IMR-90 (cell line): ENCODE measurements around the gene STAT1. TPM values are rescaled to one million over a fixed set of nuclear protein-coding genes. Genes with fewer than 3 reads are reported as not detected.

Experiments used
- ATAC-seq: fragments of 200-7000 bp; cut with Tn5 transposase; 2 replicates; pipeline ENCODE4 v1.9.1; 2020; ENCODE audit warnings: low read depth, mild to moderate bottlenecking, moderate library complexity
- BruUV-seq: library from RNA; stranded (reverse); fragments of 400-500 nt; replicated peaks from 2 replicates; lab custom pipeline; 2021; lab: Mats Ljungman, UMichigan
- CTCF ChIA-PET: fragments of 300-600 bp; formaldehyde crosslinking; extraction: SDS; loops from one replicate; lab custom pipeline; 2021; ENCODE audit warnings: antibody characterized with exemption; lab: Yijun Ruan, JAX
- POLR2A ChIA-PET: fragments of 300-600 bp; sonication (Branson Sonifier 250); formaldehyde crosslinking; loops from one replicate; lab custom pipeline; 2022; ENCODE audit warnings: antibody characterized with exemption; ENCODE audit not compliant: unreplicated experiment; lab: Charles Lee
- DNase-seq: peaks from one replicate; pipeline ENCODE4 v3.0.0; 2013
- H2AFZ ChIP-seq: replicated peaks from 2 replicates; pipeline ENCODE3; 2013; ENCODE audit warnings: low read length, mild to moderate bottlenecking; ENCODE audit not compliant: poor library complexity
- H2AK5ac ChIP-seq: 2 replicates; pipeline ENCODE4 v1.6.1; 2013; ENCODE audit warnings: low read depth, low read length, inconsistent platforms
- H2AK9ac ChIP-seq: replicated peaks from 2 replicates; pipeline ENCODE3; 2013; ENCODE audit warnings: mild to moderate bottlenecking, low read depth, low read length, moderate library complexity; ENCODE audit not compliant: poor library complexity
- H2BK120ac ChIP-seq: 2 replicates; pipeline ENCODE4 v1.6.1; 2013; ENCODE audit warnings: low read depth, low read length, inconsistent platforms
- H2BK15ac ChIP-seq: 3 replicates; pipeline ENCODE4 v1.6.1; 2013; ENCODE audit warnings: low read depth, low read length, inconsistent platforms
- H2BK20ac ChIP-seq: 2 replicates; pipeline ENCODE4 v1.6.1; 2013; ENCODE audit warnings: low read depth, mild to moderate bottlenecking, inconsistent platforms, low read length, moderate library complexity
- H2BK5ac ChIP-seq: 2 replicates; pipeline ENCODE4 v1.6.1; 2013; ENCODE audit warnings: mild to moderate bottlenecking, low read depth, low read length, inconsistent platforms; ENCODE audit not compliant: poor library complexity, severe bottlenecking
- H3K14ac ChIP-seq: replicated peaks from 2 replicates; pipeline ENCODE4 v1.6.1; 2013; ENCODE audit warnings: low read depth, low read length, inconsistent platforms
- H3K18ac ChIP-seq: 2 replicates; pipeline ENCODE4 v1.6.1; 2013; ENCODE audit warnings: low read depth, low read length, control low read depth
- H3K23ac ChIP-seq: 2 replicates; pipeline ENCODE4 v1.6.1; 2013; ENCODE audit warnings: low read depth, low read length, inconsistent platforms
- H3K27ac ChIP-seq: 2 replicates; pipeline ENCODE4 v1.5.1; 2013; ENCODE audit warnings: mild to moderate bottlenecking, control low read depth, low read length; ENCODE audit not compliant: insufficient read depth
- H3K27me3 ChIP-seq: 2 replicates; pipeline ENCODE4 v1.6.1; 2013; ENCODE audit warnings: low read length; ENCODE audit not compliant: control insufficient read depth, insufficient read depth
- H3K36me3 ChIP-seq: 2 replicates; pipeline ENCODE4 v1.6.1; 2013; ENCODE audit warnings: low read length, mixed read lengths; ENCODE audit not compliant: control insufficient read depth, insufficient read depth
- H3K4ac ChIP-seq: 2 replicates; pipeline ENCODE4 v1.6.1; 2013; ENCODE audit warnings: low read depth, low read length, inconsistent platforms
- H3K4me1 ChIP-seq: 2 replicates; pipeline ENCODE4 v1.6.1; 2013; ENCODE audit warnings: low read length, mixed read lengths; ENCODE audit not compliant: control insufficient read depth, insufficient read depth
- H3K4me2 ChIP-seq: 2 replicates; pipeline ENCODE4 v1.6.1; 2013; ENCODE audit warnings: low read depth, mild to moderate bottlenecking, control low read depth, low read length, moderate library complexity
- H3K4me3 ChIP-seq: 2 replicates; pipeline ENCODE4 v1.5.1; 2013; ENCODE audit warnings: low read depth, mild to moderate bottlenecking, control low read depth, low read length, moderate library complexity; ENCODE audit not compliant: insufficient read depth
- H3K56ac ChIP-seq: 2 replicates; pipeline ENCODE4 v1.6.1; 2013; ENCODE audit warnings: low read length, inconsistent platforms; ENCODE audit not compliant: insufficient read depth; ENCODE audit errors: extremely low read depth
- H3K79me1 ChIP-seq, 2 experiments: 2 replicates each; pipeline ENCODE4 v1.6.1; 2013; ENCODE audit warnings: low read length in 2 of 2, inconsistent platforms in 1 of 2, low read depth in 1 of 2
- H3K9ac ChIP-seq: 2 replicates; pipeline ENCODE4 v1.6.1; 2013; ENCODE audit warnings: low read depth, low read length, control low read depth
- H3K9me1 ChIP-seq: 2 replicates; pipeline ENCODE4 v1.6.1; 2013; ENCODE audit warnings: low read length, inconsistent platforms; ENCODE audit not compliant: insufficient read depth
- H3K9me3 ChIP-seq: 2 replicates; pipeline ENCODE4 v1.6.1; 2013; ENCODE audit warnings: low read length; ENCODE audit not compliant: control insufficient read depth, insufficient read depth
- H4K20me1 ChIP-seq: 2 replicates; pipeline ENCODE4 v1.6.1; 2013; ENCODE audit warnings: low read length, inconsistent platforms; ENCODE audit not compliant: insufficient read depth
- H4K5ac ChIP-seq: 2 replicates; pipeline ENCODE4 v1.6.1; 2013; ENCODE audit warnings: mild to moderate bottlenecking, low read depth, low read length, control low read depth
- H4K8ac ChIP-seq, 2 experiments: 2 replicates each; pipeline ENCODE4 v1.6.1; 2013; ENCODE audit warnings: low read depth in 2 of 2, low read length in 2 of 2, control low read depth in 1 of 2, inconsistent platforms in 1 of 2
- H4K91ac ChIP-seq: 2 replicates; pipeline ENCODE4 v1.6.1; 2013; ENCODE audit warnings: low read depth, low read length, inconsistent platforms; ENCODE audit not compliant: insufficient read depth
- FOS ChIP-seq: fragments of 150-350 bp; IDR thresholded peaks from 2 replicates; pipeline ENCODE4 v1.6.1; 2016; ENCODE audit warnings: low read depth, low read length
- WGBS, 2 experiments: methylation state at CpG; one replicate each; pipeline versions ENCODE4 v1.1.5 to v1.1.7; 2013; ENCODE audit warnings: missing lambda C conversion rate in 2 of 2; ENCODE audit not compliant: insufficient read length in 1 of 2; ENCODE audit errors: extremely low coverage in 2 of 2; 5-methylcytosine and 5-hydroxymethylcytosine counted together
- dilution Hi-C: fragments of 300-500 bp; cut with HindIII; formaldehyde crosslinking; loops from one replicate; pipeline ENCODE4 v1.14.3; 2018; ENCODE audit warnings: low sequenced_read_pairs; ENCODE audit not compliant: unreplicated experiment
- in situ Hi-C: fragments of 300-500 bp; cut with MboI; formaldehyde crosslinking; loops from 3 replicates; pipeline ENCODE4 v1.14.3; 2019; ENCODE audit warnings: low sequenced_read_pairs, inconsistent platforms, mixed read lengths
- intact Hi-C: fragments of 100-400 bp; cut with micrococcal nuclease; formaldehyde crosslinking; loops from 2 replicates; pipeline ENCODE4 v1.10.0; 2022
- polyA plus RNA-seq, 3 experiments: library from polyadenylated mRNA; depleted of rRNA; stranded (reverse); fragments of >200 nt; gene quantifications; 2 replicates each; pipeline ENCODE4 v1.2.3, GENCODE V29; 2012; ENCODE audit warnings: low replicate concordance in 1 of 3
- total RNA-seq: library from RNA; depleted of rRNA; stranded (reverse); fragments of >200 nt; gene quantifications from 2 replicates; pipeline ENCODE4 v1.2.3, GENCODE V29; 2012

The STAT1 gene
- total and polyA plus RNA-seq, 2 of the 4 experiments (the other 2 are of a cell fraction) = 43.2 to 67.9 TPM

GRCh38 chr2:190976521-190976920 lies 37.5 kb downstream of the STAT1 start:
- in situ Hi-C loops = no loop called here
- H3K4me1 ChIP-seq = peaks cover 5% of the 10 kb centered on the region
- H3K18ac ChIP-seq = no peak overlapping the region
- no peak overlapping the region for H3K4me3 ChIP-seq
- intact Hi-C loops = no loop called here
- no peak overlapping the region for H2AK5ac ChIP-seq
- peaks cover 15% of the 10 kb centered on the region for H3K9me1 ChIP-seq
- WGBS, 2 experiments = no CpG with 5 or more reads among the region's 2 CpGs
- H3K4ac ChIP-seq = no peak overlapping the region
- dilution Hi-C loops = no loop called here
- H3K27ac ChIP-seq = no peak overlapping the region
- H2BK5ac ChIP-seq = no peak overlapping the region
- no peak overlapping the region for H2AK9ac ChIP-seq
- ChIA-PET POLR2A (no interaction called here), CTCF (no interaction called here)
- no peak overlapping the region for H3K23ac ChIP-seq
- H2AFZ ChIP-seq = no peak overlapping the region
- DNase-seq = no peak
- no peak overlapping the region for H2BK20ac ChIP-seq
- no peak overlapping the region for H3K14ac ChIP-seq
- no peak overlapping the region for H4K5ac ChIP-seq
- no peak overlapping the region for H3K9ac ChIP-seq
- H3K56ac ChIP-seq = no peak overlapping the region
- H4K8ac ChIP-seq = no peak overlapping the region
- TF ChIP-seq FOS = no peak
- no peak overlapping the region for H2BK15ac ChIP-seq
- H3K4me2 ChIP-seq = no peak overlapping the region
- no peak overlapping the region for H2BK120ac ChIP-seq
- no TSS peak for BruUV-seq
- no peak for ATAC-seq
- no peak overlapping the region for H4K91ac ChIP-seq
- no peaks in the 10 kb centered on the region for H3K9me3 ChIP-seq
- H3K27me3 ChIP-seq = no peaks in the 10 kb centered on the region
- peaks cover 54% of the 10 kb centered on the region for H3K36me3 ChIP-seq
- H3K79me1 ChIP-seq = peaks cover 0 to 12% of the 10 kb centered on the region in 2 experiments; a peak in 3 of 4 replicates
- H4K20me1 ChIP-seq = peaks cover 35% of the 10 kb centered on the region
